ENCODE measurements around the gene KLHDC8A.
"Not testable (repeated sequence)": the region's sequence is repeated elsewhere in the genome, so short reads cannot be mapped to it uniquely, and the experiment has no call there.

KLHDC8A gene

GRCh38 chr1:205317311-205317917 is 39.3 kb downstream of the KLHDC8A start:
- peak; percentile 95 for DNase-seq

- DNase-seq: peak; percentile 15
These were observed 40.6 kb downstream of the KLHDC8A start for GRCh38 chr1:205316161-205316566.

GRCh38 chr1:205315008-205315618 is 41.6 kb downstream of the KLHDC8A start:
- DNase-seq: peak; percentile 39

GRCh38 chr1:205313563-205314308 is 43.0 kb downstream of the KLHDC8A start:
- DNase-seq: peak; percentile 39

GRCh38 chr1:205312866-205313562 is 43.7 kb downstream of the KLHDC8A start:
- no peak for DNase-seq

GRCh38 chr1:205310976-205311704 is 45.6 kb downstream of the KLHDC8A start:
- DNase-seq: no peak

GRCh38 chr1:205309741-205310140 is 47.0 kb downstream of the KLHDC8A start:
- DNase-seq: no peak

- no peak for DNase-seq
These were observed 49.7 kb downstream of the KLHDC8A start for GRCh38 chr1:205306929-205307566.

- DNase-seq: no peak
These were observed 52.0 kb downstream of the KLHDC8A start for GRCh38 chr1:205304695-205305070.

- DNase-seq: no peak
These were observed 52.6 kb downstream of the KLHDC8A start for GRCh38 chr1:205304046-205304694.

- DNase-seq: no peak
These were observed 53.4 kb downstream of the KLHDC8A start for GRCh38 chr1:205303247-205303888.

GRCh38 chr1:205301842-205302588 is 54.7 kb downstream of the KLHDC8A start:
- DNase-seq: no peak

- DNase-seq: peak; percentile 83
These were observed 55.4 kb downstream of the KLHDC8A start for GRCh38 chr1:205301205-205301821.

- DNase-seq: no peak
These were observed 56.6 kb downstream of the KLHDC8A start for GRCh38 chr1:205300149-205300548.

- peak; percentile 42 for DNase-seq
These were observed 58.3 kb downstream of the KLHDC8A start for GRCh38 chr1:205298191-205298994.

- DNase-seq: not testable (repeated sequence)
These were observed 59.1 kb downstream of the KLHDC8A start for GRCh38 chr1:205297546-205298177.

- DNase-seq: no peak
These were observed 60.6 kb downstream of the KLHDC8A start for GRCh38 chr1:205296154-205296553.

GRCh38 chr1:205294934-205295333 is 61.8 kb downstream of the KLHDC8A start:
- DNase-seq: no peak
